Neuronal stem cell (in vitro differentiated cells): ENCODE results near the gene PNMT.
A peak's percentile ranks its signal among the peaks of the same experiment; 100 is the strongest.

Experiments
- DNase-seq: peaks from one replicate; pipeline ENCODE4 v3.0.0-alpha.2; 2013; ENCODE audit warnings: low spot score
- H2AFZ ChIP-seq: one replicate; pipeline ENCODE4 v1.6.1; 2013; ENCODE audit warnings: mild to moderate bottlenecking, low read length, inconsistent platforms
- H2AK5ac ChIP-seq: 2 replicates; pipeline ENCODE4 v1.6.1; 2013; ENCODE audit warnings: low read depth, mild to moderate bottlenecking, inconsistent platforms, low read length, moderate library complexity, mixed read lengths
- H2BK120ac ChIP-seq: 2 replicates; pipeline ENCODE4 v1.6.1; 2013; ENCODE audit warnings: low read depth, mild to moderate bottlenecking, inconsistent platforms, low read length, moderate library complexity, mixed read lengths
- H2BK12ac ChIP-seq: one replicate; pipeline ENCODE4 v1.6.1; 2013; ENCODE audit warnings: low read length, inconsistent platforms
- H2BK15ac ChIP-seq: 2 replicates; pipeline ENCODE4 v1.6.1; 2013; ENCODE audit warnings: mild to moderate bottlenecking, low read length, inconsistent platforms, mixed read lengths
- H2BK5ac ChIP-seq: one replicate; pipeline ENCODE4 v1.6.1; 2013; ENCODE audit warnings: inconsistent platforms, mild to moderate bottlenecking, low read length, moderate library complexity
- H3K14ac ChIP-seq: one replicate; pipeline ENCODE4 v1.6.1; 2013; ENCODE audit warnings: low read length, inconsistent platforms
- H3K18ac ChIP-seq: 2 replicates; pipeline ENCODE4 v1.6.1; 2013; ENCODE audit warnings: low read length, inconsistent platforms
- H3K23ac ChIP-seq: 2 replicates; pipeline ENCODE4 v1.6.1; 2013; ENCODE audit warnings: low read depth, mild to moderate bottlenecking, mixed read lengths, low read length, inconsistent platforms; ENCODE audit not compliant: poor library complexity
- H3K27ac ChIP-seq: replicated peaks from 3 replicates; pipeline ENCODE4 v1.5.1; 2013; ENCODE audit warnings: low read length, inconsistent platforms
- H3K27me3 ChIP-seq, 3 experiments: 2 replicates each; pipeline ENCODE4 v1.6.1; 2013; ENCODE audit warnings: low read length in 3 of 3, mild to moderate bottlenecking in 2 of 3, inconsistent platforms in 1 of 3, low read depth in 1 of 3, mixed read lengths in 1 of 3, moderate library complexity in 1 of 3; ENCODE audit not compliant: control insufficient read depth in 3 of 3, insufficient read depth in 3 of 3
- H3K36me3 ChIP-seq, 2 donors: replicated peaks in 1 of 2; 2 replicates each; pipeline ENCODE4 v1.6.1; 2013; ENCODE audit warnings: low read length in 2 of 2; ENCODE audit not compliant: control insufficient read depth in 2 of 2, insufficient read depth in 2 of 2
- H3K4ac ChIP-seq: 2 replicates; pipeline ENCODE4 v1.6.1; 2013; ENCODE audit warnings: inconsistent platforms, mild to moderate bottlenecking, low read length, moderate library complexity
- H3K4me1 ChIP-seq, 2 donors: 1 replicate in 1 of 2; 2 replicates in 1 of 2; pipeline ENCODE4 v1.6.1; 2013; ENCODE audit warnings: low read length in 2 of 2, low read depth in 1 of 2; ENCODE audit not compliant: control insufficient read depth in 2 of 2, insufficient read depth in 1 of 2
- H3K4me2 ChIP-seq: one replicate; pipeline ENCODE4 v1.6.1; 2013; ENCODE audit warnings: mild to moderate bottlenecking, low read length, inconsistent platforms; ENCODE audit not compliant: insufficient read depth, poor library complexity, severe bottlenecking
- H3K4me3 ChIP-seq, 2 donors: 2 replicates each; pipeline ENCODE4 v1.5.1; 2013; ENCODE audit warnings: low read length in 2 of 2, mild to moderate bottlenecking in 2 of 2, inconsistent platforms in 1 of 2, moderate library complexity in 1 of 2
- H3K79me1 ChIP-seq: one replicate; pipeline ENCODE4 v1.6.1; 2013; ENCODE audit warnings: low read depth, mild to moderate bottlenecking, inconsistent platforms, low read length, moderate library complexity
- H3K9ac ChIP-seq: one replicate; pipeline ENCODE4 v1.6.1; 2013; ENCODE audit warnings: mild to moderate bottlenecking, low read depth, low read length, inconsistent platforms; ENCODE audit not compliant: poor library complexity
- H3K9me3 ChIP-seq, 2 donors: replicated peaks in 1 of 2; 2 replicates each; pipeline versions ENCODE3 to v1.6.1; 2013; ENCODE audit warnings: low read length in 2 of 2, mild to moderate bottlenecking in 2 of 2, inconsistent platforms in 1 of 2, low read depth in 1 of 2, mixed read lengths in 1 of 2, moderate library complexity in 1 of 2; ENCODE audit not compliant: control insufficient read depth in 2 of 2, insufficient read depth in 1 of 2
- H4K8ac ChIP-seq: one replicate; pipeline ENCODE4 v1.6.1; 2013; ENCODE audit warnings: low read depth, mild to moderate bottlenecking, inconsistent platforms, low read length, moderate library complexity
- H4K91ac ChIP-seq: one replicate; pipeline ENCODE4 v1.6.1; 2013; ENCODE audit warnings: low read length, low read depth, mild to moderate bottlenecking, inconsistent platforms; ENCODE audit not compliant: poor library complexity
- WGBS, 2 donors: extraction: QIAGEN DNeasy Blood & Tissue Kit; methylation state at CpG; one replicate each; pipeline ENCODE4 v1.1.7; 2013; ENCODE audit warnings: missing lambda C conversion rate in 2 of 2, mixed read lengths in 1 of 2; ENCODE audit not compliant: insufficient read length in 2 of 2, insufficient replicate concordance in 1 of 2; ENCODE audit errors: extremely low coverage in 2 of 2; 5-methylcytosine and 5-hydroxymethylcytosine counted together

Gene PNMT

DNA sequence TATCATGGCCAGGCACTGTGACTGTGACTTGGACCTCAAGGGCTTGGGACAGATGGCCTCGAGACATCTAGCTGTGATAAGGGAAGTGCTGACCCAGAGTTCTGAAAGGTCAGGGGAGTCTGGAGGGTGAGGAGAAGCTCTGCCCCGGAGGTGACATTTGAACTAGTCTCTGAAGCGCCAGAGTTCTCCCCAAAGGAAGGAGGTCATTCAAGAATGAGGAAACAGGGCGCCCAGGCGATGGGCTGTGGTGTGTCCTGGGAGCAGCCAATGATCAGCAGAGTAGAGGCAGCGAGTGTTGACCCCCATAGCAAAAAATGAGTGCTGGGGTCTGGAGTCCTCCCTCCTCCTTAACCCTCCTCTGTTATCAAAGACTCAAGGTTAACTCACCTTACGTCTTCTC, 26.4 kb upstream of the PNMT start:
- H2BK120ac ChIP-seq = no peak overlapping the region
- H3K9ac ChIP-seq = no peak overlapping the region
- H2BK12ac ChIP-seq = no peak overlapping the region
- H3K4me2 ChIP-seq = no peak overlapping the region
- DNase-seq = no peak
- no peak overlapping the region for H3K14ac ChIP-seq
- H3K18ac ChIP-seq = no peak overlapping the region
- no peak overlapping the region for H3K27ac ChIP-seq
- no CpG with 5 or more reads among the region's 7 CpGs for WGBS, 2 donors
- H2AK5ac ChIP-seq = no peak overlapping the region
- no peak overlapping the region for H4K91ac ChIP-seq
- no peak overlapping the region for H2AFZ ChIP-seq
- H3K36me3 ChIP-seq = no peaks in the 10 kb centered on the region
- peaks cover 15% of the 10 kb centered on the region for H3K79me1 ChIP-seq
- peaks cover 9 to 23% of the 10 kb centered on the region in 2 donors for H3K4me1 ChIP-seq
- H4K8ac ChIP-seq = no peak overlapping the region
- H3K4ac ChIP-seq = peak overlapping the region; percentile 13
- no peaks in the 10 kb centered on the region for H3K9me3 ChIP-seq
- H2BK5ac ChIP-seq = no peak overlapping the region
- H3K4me3 ChIP-seq = no peak overlapping the region
- H2BK15ac ChIP-seq = no peak overlapping the region
- H3K23ac ChIP-seq = no peak overlapping the region
- no peaks in the 10 kb centered on the region for H3K27me3 ChIP-seq

DNA sequence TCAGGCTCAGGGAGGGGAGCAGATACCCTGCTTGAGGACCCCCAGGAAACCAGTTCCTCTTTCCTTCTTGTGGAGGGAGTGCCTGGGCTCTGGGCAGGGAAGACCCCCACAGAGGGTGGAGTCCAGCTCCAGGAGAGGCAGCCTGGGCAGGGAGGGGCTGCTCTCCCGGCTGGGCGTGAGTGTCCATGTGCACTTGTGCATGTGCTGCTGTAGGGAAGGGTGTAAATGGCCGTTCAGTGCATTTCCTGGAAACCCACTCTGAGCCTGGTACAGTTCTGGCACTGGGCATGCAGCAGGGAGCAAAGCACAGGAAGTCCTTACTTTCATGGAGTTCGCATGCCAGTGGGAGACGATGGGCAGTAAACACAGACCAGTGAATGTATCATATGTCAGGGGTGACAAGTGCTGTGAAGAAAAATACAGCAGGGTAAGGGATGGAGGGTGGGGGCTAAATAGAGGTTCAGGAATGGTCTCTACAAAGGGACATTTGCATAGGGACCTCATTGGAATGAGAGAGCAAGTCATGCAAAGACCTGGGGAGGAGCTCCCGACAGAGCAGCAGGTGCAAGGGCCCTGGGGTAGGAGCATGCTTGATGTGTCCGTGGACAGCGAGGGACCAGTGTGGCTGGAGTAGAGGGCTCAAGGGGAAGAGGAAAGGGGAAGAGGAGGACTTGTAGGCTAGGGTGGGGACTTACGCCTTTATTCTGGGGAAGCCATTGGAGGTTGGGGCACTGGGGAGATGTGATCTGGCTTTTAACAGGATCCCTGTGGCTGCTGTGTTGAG, 25.8 kb upstream of the PNMT start:
- Histone ChIP-seq H3K23ac (no peak overlapping the region), H3K4me1 (peaks cover 9 to 23% of the 10 kb centered on the region in 2 donors), H3K18ac (no peak overlapping the region), H3K4me2 (no peak overlapping the region), H3K4me3 (no peak overlapping the region), H3K79me1 (peaks cover 18% of the 10 kb centered on the region), H4K8ac (no peak overlapping the region), H2BK12ac (no peak overlapping the region), H2BK5ac (no peak overlapping the region), H3K9ac (no peak overlapping the region), H4K91ac (no peak overlapping the region), H3K27me3 (no peaks in the 10 kb centered on the region), H2AFZ (no peak overlapping the region), H2BK120ac (no peak overlapping the region), H3K14ac (no peak overlapping the region), H2BK15ac (no peak overlapping the region), H3K36me3 (no peaks in the 10 kb centered on the region), H2AK5ac (no peak overlapping the region), H3K4ac (peak overlapping the region; percentile 13), H3K27ac (no peak overlapping the region), H3K9me3 (no peaks in the 10 kb centered on the region)
- WGBS, 2 donors = no CpG with 5 or more reads among the region's 9 CpGs
- no peak for DNase-seq

DNA sequence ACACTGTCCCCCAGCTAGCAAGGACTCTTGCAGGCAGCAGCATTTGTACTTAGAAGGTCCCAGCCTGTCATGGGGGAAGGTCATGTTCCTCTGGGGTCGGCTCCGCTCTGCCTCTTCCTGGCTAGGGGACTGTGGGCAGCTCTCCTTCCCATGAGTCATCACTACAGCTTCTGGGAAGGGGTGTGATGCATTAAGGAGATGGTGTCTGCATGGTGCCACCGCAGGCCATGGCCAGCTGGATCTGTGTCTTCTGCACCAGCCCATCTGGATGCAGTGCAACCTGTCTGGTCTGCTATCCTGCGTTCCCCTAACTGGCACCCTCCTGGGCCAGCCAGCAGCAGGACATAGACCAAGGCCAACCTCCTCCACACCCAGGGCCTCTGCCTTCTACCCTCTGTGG, 25.0 kb upstream of the PNMT start:
- H3K9me3 ChIP-seq = no peaks in the 10 kb centered on the region
- H2BK15ac ChIP-seq = no peak overlapping the region
- no peaks in the 10 kb centered on the region for H3K27me3 ChIP-seq
- no peak overlapping the region for H3K4me2 ChIP-seq
- H2AK5ac ChIP-seq = no peak overlapping the region
- H3K23ac ChIP-seq = no peak overlapping the region
- H3K4me1 ChIP-seq = peaks cover 9 to 18% of the 10 kb centered on the region in 2 donors
- H3K36me3 ChIP-seq = no peaks in the 10 kb centered on the region
- no peak for DNase-seq
- no peak overlapping the region for H2BK5ac ChIP-seq
- H3K14ac ChIP-seq = no peak overlapping the region
- no peak overlapping the region for H2BK120ac ChIP-seq
- H3K4ac ChIP-seq = no peak overlapping the region
- H3K27ac ChIP-seq = no peak overlapping the region
- no peak overlapping the region for H2AFZ ChIP-seq
- H4K8ac ChIP-seq = no peak overlapping the region
- WGBS, 2 donors = no CpG with 5 or more reads among the region's 4 CpGs
- no peak overlapping the region for H2BK12ac ChIP-seq
- H4K91ac ChIP-seq = no peak overlapping the region
- no peak overlapping the region for H3K9ac ChIP-seq
- H3K4me3 ChIP-seq = no peak overlapping the region
- peaks cover 18% of the 10 kb centered on the region for H3K79me1 ChIP-seq
- H3K18ac ChIP-seq = no peak overlapping the region

DNA sequence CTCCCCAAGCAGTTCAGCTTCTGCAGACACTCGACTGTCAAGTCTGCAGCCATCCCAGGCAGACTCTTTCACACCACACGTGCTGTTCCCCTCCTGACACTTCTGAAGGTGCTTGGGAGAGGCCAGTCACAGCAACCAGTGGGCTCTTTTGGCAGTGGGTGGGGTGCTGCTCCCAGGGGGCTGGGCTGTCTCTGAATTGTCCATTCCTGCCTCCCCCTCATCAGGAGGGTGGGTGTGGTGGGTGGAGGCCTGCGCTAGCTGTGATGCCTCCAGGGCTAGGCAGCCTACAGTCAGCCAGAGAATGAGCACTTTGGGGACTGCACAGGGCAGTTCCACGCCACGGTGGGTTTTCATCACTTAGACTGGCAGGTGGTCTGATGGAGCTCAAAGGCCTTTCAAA, 21.0 kb upstream of the PNMT start:
- Histone ChIP-seq H3K4me2 (no peak overlapping the region), H3K14ac (no peak overlapping the region), H3K23ac (no peak overlapping the region), H3K18ac (no peak overlapping the region), H3K27me3 (no peaks in the 10 kb centered on the region), H3K36me3 (peaks cover 0 to 2% of the 10 kb centered on the region in 2 donors), H3K4ac (no peak overlapping the region), H2BK12ac (no peak overlapping the region), H2BK120ac (no peak overlapping the region), H3K4me3 (no peak overlapping the region), H4K91ac (no peak overlapping the region), H3K9ac (no peak overlapping the region), H2AFZ (no peak overlapping the region), H2BK5ac (no peak overlapping the region), H3K9me3 (no peaks in the 10 kb centered on the region), H2AK5ac (no peak overlapping the region), H4K8ac (no peak overlapping the region), H3K4me1 (peaks cover 9 to 10% of the 10 kb centered on the region in 2 donors), H3K79me1 (peaks cover 10% of the 10 kb centered on the region), H2BK15ac (no peak overlapping the region), H3K27ac (no peak overlapping the region)
- no peak for DNase-seq
- WGBS, 2 donors = no CpG with 5 or more reads among the region's 5 CpGs
